Measurements from ENCODE around the gene RAP1GDS1. TPM values are rescaled to one million over a fixed set of nuclear protein-coding genes. Genes with fewer than 3 reads are reported as not detected.
"Not testable (repeated sequence)": the region's sequence is repeated elsewhere in the genome, so short reads cannot be mapped to it uniquely, and the experiment has no call there.

The RAP1GDS1 gene
- polyA plus RNA-seq, 1 donor, result 36.6 TPM

DNA sequence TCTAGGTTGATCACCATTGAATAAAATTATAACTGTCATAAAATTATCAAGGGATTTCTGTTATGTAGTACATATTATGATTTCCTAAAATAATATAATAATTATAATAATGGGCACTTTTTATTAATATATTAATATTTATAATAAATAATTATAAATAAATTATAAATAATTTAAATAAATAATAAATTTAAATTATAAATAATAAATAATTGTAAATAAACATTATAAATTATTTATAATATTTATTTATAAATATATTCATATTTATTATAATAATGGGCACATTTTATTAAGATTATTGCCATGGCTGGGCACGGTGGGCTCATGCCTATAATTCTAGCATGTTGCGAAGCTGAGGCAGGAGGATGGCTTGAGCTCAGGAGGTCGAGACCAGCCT lies 24.5 kb downstream of the RAP1GDS1 start:
- no peak for DNase-seq

DNA sequence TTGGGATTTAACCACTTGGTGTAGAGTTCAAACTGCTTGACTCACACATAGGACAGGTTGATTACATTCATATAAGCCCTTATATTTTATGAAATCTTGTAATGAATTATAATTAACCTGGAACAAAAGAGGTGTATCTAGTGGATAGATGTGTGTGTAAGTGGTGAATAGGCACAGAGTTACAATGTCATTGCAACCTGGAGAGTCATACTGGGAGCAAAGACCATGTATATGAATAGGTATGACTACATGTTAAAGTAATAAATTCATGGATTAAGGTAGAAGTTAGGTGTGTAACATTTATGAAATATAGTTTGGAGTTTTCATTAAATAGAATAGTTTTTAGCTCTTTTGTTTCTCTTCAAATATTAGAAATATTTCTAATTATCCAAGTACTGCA lies 26.1 kb downstream of the RAP1GDS1 start:
- DNase-seq, result no peak

DNA sequence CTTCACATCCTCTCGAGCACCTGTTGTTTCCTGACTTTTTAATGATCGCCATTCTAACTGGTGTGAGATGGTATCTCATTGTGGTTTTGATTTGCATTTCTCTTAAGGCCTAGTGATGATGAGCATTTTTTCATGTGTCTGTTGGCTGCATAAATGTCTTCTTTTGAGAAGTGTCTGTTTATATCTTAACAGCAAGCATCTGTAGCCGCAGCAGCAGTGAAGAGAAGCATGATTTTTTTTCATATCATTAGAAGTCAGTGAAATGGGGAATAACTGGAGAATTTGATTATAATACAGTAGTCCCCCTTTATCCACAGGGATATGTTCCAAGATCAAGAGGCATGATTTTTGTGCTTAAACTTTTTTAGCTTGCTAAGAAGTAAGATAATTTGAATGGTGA lies 27.5 kb downstream of the RAP1GDS1 start:
- DNase-seq, result not testable (repeated sequence)

DNA sequence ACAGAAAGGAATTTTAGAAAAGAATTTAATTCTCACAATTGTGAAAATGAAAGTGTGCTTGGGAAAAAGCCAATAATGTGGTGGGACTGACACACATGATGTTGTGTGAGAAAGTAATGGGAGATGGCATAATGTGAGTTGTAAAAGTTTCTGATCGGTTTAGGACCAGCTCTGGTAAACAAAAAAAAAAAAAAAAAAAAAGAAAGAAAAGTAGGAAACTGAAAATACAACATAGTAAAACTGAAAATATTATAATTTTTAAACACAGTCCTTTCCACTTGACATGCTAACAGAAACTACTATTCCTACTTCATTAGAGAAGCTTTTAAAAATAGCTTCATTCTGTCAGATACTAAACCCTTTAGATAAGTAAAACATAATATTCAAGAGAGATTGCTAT lies 28.2 kb downstream of the RAP1GDS1 start:
- no peak for DNase-seq

DNA sequence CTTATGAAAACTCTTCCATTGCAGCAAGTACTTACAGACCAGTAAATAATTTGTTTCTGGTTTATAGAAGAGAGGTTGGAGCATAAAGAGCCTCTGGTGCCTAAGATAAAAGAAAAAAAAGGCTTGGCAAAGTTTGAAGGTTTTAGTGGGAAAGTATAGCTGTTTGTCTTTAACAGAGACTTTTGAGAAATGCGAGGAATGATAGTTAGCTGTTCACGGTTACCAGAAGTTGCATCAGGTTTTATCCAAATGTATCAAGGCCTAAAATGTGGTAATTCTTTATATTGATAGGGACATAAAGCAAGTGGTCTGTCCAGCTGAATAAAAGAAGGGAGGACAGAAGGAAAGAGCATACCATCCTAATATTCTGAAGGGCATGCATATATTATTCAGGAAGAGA lies 29.3 kb downstream of the RAP1GDS1 start:
- DNase-seq, result no peak

DNA sequence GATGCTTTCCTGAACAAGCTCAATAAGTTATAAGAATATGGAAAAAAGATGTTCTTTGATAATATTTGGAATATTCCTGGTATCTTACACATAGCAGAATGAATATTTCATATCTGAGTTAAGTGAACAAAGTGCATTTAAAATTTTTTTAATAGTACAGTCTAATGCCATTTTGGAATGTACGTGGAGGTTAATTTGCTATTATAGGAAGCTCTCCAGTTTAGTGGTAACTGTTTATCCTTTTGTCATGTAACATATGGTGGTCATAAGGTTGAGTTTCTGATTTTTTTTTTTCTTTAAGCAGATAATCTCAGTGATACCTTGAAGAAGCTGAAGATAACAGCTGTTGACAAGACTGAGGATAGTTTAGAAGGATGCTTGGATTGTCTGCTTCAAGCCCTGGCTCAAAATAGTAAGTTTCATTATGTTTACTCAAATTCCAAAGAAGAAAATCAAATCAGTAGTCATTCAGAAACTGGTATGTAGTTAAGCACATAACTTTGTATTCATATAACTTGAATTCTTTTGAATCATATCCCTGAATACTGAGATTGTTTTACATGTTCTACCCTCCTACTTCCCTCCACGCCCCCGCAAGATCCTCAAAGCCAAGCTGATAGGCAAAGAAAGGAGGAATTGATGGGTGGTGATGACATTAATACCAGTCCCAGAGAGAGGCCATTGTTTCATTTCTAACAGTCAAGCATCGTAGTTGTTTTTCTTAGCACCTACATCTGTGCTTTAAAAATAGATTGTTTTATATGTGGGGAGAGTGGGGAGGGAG lies 32.1 kb downstream of the RAP1GDS1 start:
- DNase-seq, result no peak

DNA sequence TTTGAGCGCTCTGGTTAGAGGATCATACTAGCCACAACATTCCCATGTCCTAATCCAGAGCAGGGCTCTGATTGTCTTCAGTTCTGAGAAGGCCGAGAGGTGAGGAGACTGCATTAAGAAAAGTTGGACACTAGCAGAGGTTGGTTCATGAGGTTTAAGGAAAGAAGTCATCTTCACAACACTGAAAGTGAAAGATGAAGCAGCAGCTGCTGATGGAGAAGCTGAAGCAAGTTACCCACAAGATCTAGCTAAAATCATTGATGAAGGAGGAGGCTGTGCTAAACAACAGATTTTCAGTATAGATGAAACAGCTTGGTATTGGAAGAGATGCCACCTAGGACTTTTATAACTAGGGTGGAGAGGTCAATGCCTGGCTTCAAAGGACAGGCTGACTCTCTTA lies 36.8 kb downstream of the RAP1GDS1 start:
- DNase-seq, result no peak

DNA sequence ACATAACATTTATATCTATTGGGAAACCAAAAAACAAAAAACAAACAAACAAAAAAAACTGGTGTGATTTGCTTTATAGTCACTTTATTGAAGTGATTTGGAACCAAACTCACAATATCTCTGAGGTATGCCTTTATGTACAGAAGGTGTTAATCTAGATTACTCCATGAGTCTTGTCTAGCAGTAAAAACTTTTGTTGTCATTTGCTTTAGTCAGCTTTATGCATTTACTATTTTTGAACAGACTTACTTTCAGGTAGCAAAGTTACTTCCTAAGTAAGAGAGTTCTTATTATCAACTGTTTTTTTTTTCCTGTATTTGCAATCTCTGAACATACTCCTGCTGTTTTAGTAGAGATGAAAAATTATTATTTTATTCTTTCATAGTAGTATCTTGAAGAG lies 39.5 kb downstream of the RAP1GDS1 start:
- DNase-seq, result no peak

DNA sequence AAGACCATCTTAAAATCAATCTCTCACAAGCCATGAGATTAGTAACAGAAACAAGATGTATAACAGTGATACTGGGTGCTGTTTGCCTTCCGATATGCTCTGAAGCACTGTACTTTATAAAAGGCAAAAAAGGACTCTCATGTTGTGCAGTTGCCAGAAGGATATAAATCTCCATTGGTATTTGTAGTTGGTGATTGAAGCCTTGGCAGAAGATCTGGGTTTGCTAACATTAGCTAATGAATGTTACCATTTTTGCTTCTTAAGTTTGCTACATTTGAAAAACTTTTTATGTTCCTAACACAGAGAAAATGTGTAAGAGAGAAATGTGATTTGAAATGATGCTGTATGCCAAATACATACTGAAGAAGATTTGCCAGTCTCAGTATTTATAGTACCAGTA lies 44.4 kb downstream of the RAP1GDS1 start:
- no peak for DNase-seq

DNA sequence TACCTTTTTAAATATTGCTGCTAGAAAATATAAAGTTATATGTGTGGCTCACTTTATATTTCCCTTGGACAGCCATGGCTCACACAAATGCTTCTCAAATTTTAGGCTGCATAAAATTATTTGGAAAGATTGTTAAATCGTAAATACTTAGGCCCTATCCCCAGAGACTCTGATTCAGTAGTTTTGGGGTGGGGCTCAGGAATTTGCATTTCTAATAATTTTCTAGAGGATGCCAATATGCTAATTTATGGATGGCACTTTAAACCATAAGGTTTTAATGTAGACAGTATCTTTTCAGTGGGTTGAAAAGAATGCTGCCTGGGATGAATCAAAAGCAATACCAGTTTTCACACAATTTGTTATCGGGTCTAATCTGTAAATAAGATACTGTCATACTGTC lies 49.7 kb downstream of the RAP1GDS1 start:
- no peak for DNase-seq

DNA sequence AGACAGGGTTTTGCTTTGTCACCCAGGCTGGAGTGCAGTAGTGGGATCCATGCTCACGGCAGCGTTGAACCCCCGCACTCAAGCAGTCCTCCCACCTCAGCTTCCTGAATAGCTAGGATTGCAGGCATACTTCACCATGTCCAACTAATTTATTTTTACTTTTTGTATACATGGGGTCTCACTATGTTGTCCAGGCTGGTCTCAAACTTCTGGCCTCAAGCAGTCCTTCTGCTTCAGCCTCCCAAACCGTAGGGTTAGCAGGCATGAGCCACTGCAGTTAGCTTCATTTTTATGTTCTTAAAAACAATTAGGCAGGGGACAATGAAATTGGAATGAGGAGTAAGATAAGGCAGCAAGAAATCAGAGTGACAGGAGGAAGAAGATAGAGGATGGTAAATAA lies 50.5 kb downstream of the RAP1GDS1 start:
- no peak for DNase-seq

DNA sequence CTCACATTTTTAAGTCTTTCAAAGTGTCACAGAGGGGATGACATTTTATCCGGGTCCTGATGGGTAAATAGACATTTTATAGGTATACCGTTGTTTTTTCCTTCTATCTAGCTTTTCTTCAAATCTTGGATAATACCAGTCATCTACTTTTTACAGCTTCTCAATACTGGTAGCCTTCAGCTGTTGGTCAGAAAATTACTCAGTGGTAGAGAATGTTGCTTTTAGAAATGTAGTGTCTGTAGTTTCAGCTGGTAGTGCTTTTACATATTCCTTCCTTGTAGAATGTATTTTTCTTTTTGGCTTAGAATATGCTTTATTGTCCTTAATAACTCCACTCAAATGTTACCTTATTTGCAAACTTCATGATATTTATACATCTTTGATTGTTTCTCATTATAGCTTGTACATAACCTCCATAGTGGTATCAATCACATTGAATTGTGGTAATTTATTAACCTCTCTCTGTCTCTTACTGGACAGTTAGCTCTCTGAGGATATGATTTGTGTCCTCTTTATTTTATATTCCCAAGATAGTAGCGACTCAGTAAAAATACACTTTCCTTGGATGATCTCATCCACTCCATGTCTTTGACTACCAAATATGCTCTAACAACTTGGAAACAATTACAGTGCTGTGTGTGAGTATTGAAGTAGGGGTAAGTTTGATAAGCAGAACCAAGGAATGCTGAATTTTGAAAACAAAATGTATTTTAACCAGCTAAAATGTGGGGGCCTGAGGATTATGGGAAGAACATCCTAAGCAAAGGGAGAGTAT lies 53.8 kb downstream of the RAP1GDS1 start:
- no peak for DNase-seq

DNA sequence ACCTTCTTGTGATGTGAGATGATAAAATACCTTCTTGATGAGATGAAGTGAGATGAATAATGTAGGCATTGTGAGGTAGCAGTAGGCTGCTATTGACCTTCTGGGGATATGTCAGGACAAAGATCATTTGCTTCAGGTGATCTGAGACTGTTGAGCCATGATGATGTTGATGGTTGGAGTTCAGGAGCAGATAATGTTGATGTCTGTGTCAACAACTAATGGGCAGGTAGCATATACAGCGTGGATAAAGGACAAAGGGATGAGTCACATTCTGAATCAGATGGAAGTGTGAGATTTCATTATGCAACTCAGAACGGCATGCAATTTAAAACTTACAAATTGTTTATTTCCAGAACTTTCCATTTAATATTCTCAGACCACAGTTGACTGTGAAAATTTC lies 57.3 kb downstream of the RAP1GDS1 start:
- no peak for DNase-seq

DNA sequence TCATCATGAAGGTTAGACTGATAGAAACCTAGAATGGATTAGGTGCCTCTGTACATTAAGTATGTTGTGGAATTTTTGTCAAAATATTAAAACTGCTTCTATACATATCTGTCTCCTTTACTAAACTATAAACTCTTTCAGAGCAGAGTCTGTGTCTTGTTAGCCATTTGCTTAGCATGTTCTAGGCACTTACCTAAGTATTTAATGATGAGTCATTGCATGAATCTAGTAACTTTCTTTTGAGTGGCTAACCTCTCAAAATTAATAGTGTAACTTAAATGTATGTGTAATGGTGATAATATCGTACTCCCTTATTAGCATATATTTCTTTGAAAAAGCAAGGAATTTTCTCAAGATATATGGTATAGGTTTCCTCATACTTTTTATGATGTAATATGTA lies 57.8 kb downstream of the RAP1GDS1 start:
- no peak for DNase-seq

DNA sequence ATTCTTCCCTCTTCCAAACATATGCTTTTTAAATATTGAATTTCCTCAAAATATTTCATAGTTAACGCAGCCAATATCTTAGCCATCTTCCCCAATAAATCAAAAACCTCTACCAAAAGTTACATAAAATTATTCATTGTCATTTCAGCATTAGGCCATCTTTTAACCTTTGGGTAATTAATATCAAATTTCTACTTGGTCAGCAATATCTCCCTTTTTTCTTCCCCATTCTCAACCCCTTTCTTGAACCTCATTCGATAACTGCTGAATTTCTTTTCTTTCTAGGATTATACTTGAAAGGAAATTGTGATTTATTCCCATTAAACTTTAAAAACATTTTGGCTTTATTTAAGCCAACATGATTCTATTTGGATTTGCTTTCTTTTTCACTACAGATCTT lies 65.0 kb downstream of the RAP1GDS1 start:
- no peak for DNase-seq

DNA sequence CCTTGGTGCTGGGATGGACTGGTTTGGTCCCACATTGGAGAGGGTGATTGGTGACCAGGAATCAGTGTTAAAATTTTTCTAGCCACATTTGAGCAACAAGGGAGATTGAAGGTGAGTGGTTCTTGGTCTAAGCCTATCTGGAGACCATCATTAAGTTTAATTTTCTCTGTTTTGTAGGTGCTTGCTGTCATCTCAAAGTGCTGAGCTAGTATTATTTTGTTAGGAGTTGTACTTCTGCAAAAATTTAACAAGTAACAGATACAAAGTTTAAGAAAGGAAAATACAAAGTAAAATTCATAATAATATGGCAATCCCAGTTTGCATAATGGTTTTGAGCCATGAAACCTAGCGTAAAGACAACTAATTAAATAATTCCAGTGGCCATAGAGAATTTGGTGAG lies 66.5 kb downstream of the RAP1GDS1 start:
- DNase-seq, result no peak

DNA sequence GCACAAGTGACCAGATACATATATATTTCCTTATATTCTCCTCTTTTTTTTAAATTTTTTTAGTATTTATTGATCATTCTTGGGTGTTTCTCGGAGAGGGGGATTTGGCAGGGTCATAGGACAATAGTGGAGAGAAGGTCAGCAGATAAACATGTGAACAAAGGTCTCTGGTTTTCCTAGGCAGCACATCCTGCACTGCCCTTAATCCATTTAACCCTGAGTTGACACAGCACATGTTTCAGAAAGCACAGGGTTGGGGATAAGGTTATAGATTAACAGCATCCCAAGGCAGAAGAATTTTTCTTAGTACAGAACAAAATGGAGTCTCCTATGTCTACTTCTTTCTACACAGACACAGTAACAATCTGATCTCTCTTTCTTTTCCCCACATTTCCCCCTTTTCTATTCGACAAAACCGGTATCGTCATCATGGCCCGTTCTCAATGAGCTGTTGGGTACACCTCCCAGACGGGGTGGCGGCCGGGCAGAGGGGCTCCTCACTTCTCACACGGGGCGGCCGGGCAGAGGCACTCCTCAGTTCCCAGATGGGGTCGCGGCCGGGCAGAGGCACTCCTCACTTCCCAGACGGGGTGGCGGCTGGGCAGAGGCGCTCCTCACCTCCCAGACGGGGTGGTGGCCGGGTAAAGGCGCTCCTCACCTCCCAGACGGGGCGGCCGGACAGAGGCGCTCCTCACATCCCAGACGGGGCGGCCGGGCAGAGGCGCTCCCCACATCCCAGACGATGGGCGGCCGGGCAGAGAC lies 68.9 kb downstream of the RAP1GDS1 start:
- DNase-seq, result not testable (repeated sequence)

DNA sequence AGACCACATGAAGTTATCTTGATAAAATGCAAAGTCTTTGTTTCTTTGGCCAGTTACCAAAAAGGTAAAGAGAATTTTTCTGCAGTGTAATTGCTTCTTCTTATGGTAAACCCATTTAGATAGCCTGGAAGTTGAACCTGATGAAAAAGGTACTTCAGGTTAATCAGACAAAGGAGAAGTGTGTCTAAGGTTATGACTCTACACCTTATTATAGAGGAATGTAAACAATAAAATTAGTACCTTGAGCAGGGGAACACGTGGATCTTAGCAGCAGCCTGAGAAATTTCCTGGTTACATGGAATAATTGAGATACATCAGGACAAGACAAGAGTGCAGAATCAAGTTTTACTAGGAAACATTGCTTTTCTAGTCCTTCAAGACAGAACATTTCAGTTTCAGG lies 70.8 kb downstream of the RAP1GDS1 start:
- no peak for DNase-seq

DNA sequence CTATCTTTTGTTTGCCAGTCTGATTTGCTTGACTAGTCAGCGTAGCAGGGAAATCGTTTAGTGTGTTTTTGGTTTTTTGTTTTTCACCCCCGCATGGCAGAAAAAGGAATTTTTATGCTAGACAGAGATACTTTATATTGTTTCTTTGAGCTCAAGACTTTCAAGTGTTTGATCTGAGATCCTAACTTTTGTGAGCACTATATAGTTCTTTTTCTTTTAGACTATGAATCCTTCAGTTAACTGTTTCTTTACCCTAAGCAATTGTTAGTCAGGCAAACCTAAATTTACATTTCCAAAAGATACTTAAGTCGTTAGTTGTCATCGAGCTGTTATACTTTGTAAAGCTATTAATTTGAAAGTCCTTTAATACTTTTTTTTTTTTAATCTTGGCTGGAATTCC lies 73.3 kb downstream of the RAP1GDS1 start:
- DNase-seq, result no peak

DNA sequence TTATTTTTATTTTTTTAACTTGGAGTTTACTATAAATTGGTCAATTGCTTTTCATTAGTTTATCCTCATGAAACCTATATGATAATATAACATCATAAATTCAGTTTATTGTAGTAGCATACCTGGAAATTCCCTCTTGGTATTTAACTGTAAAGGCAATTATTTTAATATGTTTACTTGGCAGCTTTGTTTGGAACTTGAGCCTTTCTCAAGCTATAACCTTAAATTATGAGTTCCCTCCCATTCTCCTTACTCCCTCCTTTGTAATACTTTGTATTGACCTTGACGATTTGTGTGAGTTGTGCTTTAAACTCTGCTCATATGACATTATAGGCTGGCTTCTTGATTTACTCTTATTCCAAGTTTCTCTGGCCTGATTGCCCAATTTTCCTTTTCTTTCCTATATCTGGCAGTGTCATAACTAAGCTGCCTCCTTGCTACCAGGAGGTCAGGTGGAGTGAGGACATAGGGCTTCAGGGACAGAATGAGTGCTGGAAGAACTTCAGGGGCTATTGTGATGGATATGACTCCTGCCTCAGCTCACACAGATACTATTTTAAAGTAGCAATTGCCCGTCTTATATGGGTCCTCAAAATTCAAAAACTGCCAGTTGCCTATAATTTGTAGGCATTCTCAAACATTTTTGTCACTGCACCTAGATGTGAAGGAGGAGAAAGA lies 77.7 kb downstream of the RAP1GDS1 start:
- DNase-seq, result no peak

DNA sequence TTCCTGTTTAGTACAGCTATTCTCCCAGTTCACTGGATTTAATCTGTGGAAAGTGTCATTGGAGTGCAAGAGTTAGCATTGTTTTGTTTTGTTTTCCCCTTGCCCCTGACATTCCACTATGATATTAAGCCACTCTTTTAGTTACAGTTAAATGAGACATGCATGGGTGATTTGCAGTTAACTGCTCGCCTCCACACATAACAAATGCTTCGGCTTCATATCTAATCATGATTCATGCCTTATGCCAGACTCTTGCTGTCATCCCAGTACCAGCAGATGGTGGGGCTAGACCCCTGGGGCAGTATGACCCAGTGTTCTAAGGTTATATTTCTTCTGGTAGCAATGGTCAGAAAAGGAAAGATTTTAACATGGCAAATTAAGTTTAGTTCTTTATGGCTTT lies 80.1 kb downstream of the RAP1GDS1 start:
- DNase-seq, result peak; percentile 22

DNA sequence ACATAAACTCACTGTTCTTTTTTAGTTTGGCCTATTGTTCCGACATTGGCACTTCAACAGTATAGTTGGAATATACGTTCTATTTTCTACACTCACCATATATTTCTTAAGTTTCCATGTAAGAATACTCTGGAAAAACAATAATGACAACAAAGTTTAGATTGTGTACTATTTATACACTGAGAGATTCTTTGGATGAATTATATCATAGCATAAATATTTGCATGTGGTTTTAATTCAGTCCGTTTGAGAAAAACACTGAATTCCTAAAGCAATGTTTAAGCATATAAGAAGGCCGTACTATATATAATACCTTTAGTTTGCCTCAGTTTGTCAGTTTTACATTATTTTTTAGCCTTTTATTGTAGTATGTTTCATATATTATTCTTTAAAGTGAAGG lies 82.4 kb downstream of the RAP1GDS1 start:
- DNase-seq, result no peak
